Mesenchymal stem cell (in vitro differentiated cells and primary cell): ENCODE measurements around the gene NLGN1.

Experiments used
- DNase-seq: peaks from one replicate; pipeline ENCODE4 v3.0.0-alpha.2; 2013
- H2AFZ ChIP-seq: one replicate; pipeline ENCODE4 v1.6.1; 2013; ENCODE audit warnings: low read depth, mild to moderate bottlenecking, control low read depth, inconsistent platforms, low read length, moderate library complexity
- H2AK5ac ChIP-seq: 2 replicates; pipeline ENCODE4 v1.6.1; 2013; ENCODE audit warnings: low read length, moderate library complexity, mild to moderate bottlenecking, inconsistent platforms; ENCODE audit not compliant: severe bottlenecking
- H2BK120ac ChIP-seq: one replicate; pipeline ENCODE4 v1.6.1; 2013; ENCODE audit warnings: low read depth, mild to moderate bottlenecking, inconsistent platforms, low read length, moderate library complexity
- H2BK12ac ChIP-seq, 2 experiments: one replicate each; pipeline ENCODE4 v1.6.1; 2013; ENCODE audit warnings: inconsistent platforms in 2 of 2, low read length in 2 of 2, mild to moderate bottlenecking in 2 of 2, moderate library complexity in 2 of 2, control low read depth in 1 of 2
- H2BK15ac ChIP-seq: one replicate; pipeline ENCODE4 v1.6.1; 2013; ENCODE audit warnings: mild to moderate bottlenecking, low read depth, inconsistent platforms; ENCODE audit not compliant: poor library complexity, severe bottlenecking
- H2BK5ac ChIP-seq: 2 replicates; pipeline ENCODE4 v1.6.1; 2013; ENCODE audit warnings: low read depth, mild to moderate bottlenecking, low read length, control low read depth, inconsistent platforms; ENCODE audit not compliant: poor library complexity, severe bottlenecking
- H3K14ac ChIP-seq, 2 experiments: one replicate each; pipeline ENCODE4 v1.6.1; 2013; ENCODE audit warnings: inconsistent platforms in 2 of 2, low read length in 2 of 2, control low read depth in 1 of 2, mild to moderate bottlenecking in 1 of 2, moderate library complexity in 1 of 2
- H3K18ac ChIP-seq, 2 experiments: one replicate each; pipeline ENCODE4 v1.6.1; 2013; ENCODE audit warnings: inconsistent platforms in 2 of 2, low read length in 2 of 2, control low read depth in 1 of 2, low read depth in 1 of 2, mild to moderate bottlenecking in 1 of 2
- H3K23ac ChIP-seq, 2 experiments: one replicate each; pipeline ENCODE4 v1.6.1; 2013; ENCODE audit warnings: inconsistent platforms in 2 of 2, low read length in 2 of 2, mild to moderate bottlenecking in 2 of 2, moderate library complexity in 2 of 2, control low read depth in 1 of 2
- H3K27ac ChIP-seq: 2 replicates; pipeline ENCODE4 v1.5.1; 2013; ENCODE audit warnings: mild to moderate bottlenecking, moderate library complexity, low read length, control low read depth, inconsistent platforms; ENCODE audit not compliant: poor library complexity, severe bottlenecking
- H3K27me3 ChIP-seq, 2 experiments: 2 replicates each; pipeline versions ENCODE4 v1.6.1 to v1.7.0; 2013; ENCODE audit warnings: low read length in 2 of 2, mild to moderate bottlenecking in 2 of 2, moderate library complexity in 2 of 2, control low read depth in 1 of 2, inconsistent platforms in 1 of 2; ENCODE audit not compliant: control insufficient read depth in 1 of 2, insufficient read depth in 1 of 2
- H3K36me3 ChIP-seq, 2 experiments: 2 replicates each; pipeline versions ENCODE4 v1.6.1 to v1.7.0; 2013; ENCODE audit warnings: low read length in 2 of 2, control low read depth in 1 of 2, inconsistent platforms in 1 of 2, low read depth in 1 of 2, mild to moderate bottlenecking in 1 of 2; ENCODE audit not compliant: insufficient read depth in 2 of 2, control insufficient read depth in 1 of 2
- H3K4ac ChIP-seq, 2 experiments: one replicate each; pipeline ENCODE4 v1.6.1; 2013; ENCODE audit warnings: inconsistent platforms in 2 of 2, low read length in 2 of 2, mild to moderate bottlenecking in 2 of 2, moderate library complexity in 2 of 2, control low read depth in 1 of 2, low read depth in 1 of 2
- H3K4me1 ChIP-seq: 2 replicates; pipeline ENCODE4 v1.6.1; 2013; ENCODE audit warnings: low read depth, low read length, control low read depth; ENCODE audit not compliant: control insufficient read depth, insufficient read depth
- H3K4me2 ChIP-seq: 2 replicates; pipeline ENCODE4 v1.6.1; 2013; ENCODE audit warnings: low read length, mild to moderate bottlenecking, inconsistent platforms; ENCODE audit not compliant: poor library complexity, severe bottlenecking
- H3K4me3 ChIP-seq, 2 experiments: 2 replicates each; pipeline versions ENCODE4 v1.5.1 to v1.7.0; 2013; ENCODE audit warnings: low read length in 2 of 2, mild to moderate bottlenecking in 2 of 2, control low read depth in 1 of 2, low read depth in 1 of 2; ENCODE audit not compliant: insufficient read depth in 1 of 2
- H3K79me1 ChIP-seq: replicated peaks from 2 replicates; pipeline ENCODE4 v1.6.1; 2013; ENCODE audit warnings: mild to moderate bottlenecking, control low read depth, low read length, inconsistent platforms; ENCODE audit not compliant: poor library complexity, severe bottlenecking
- H3K9ac ChIP-seq: 2 replicates; pipeline ENCODE4 v1.7.0; 2013; ENCODE audit warnings: mild to moderate bottlenecking, low read length, moderate library complexity
- H3K9me3 ChIP-seq: 2 replicates; pipeline ENCODE4 v1.7.0; 2013; ENCODE audit warnings: mild to moderate bottlenecking, low read length; ENCODE audit not compliant: control insufficient read depth
- H4K8ac ChIP-seq: one replicate; pipeline ENCODE4 v1.6.1; 2013; ENCODE audit warnings: inconsistent platforms, mild to moderate bottlenecking, low read length, moderate library complexity
- H4K91ac ChIP-seq: one replicate; pipeline ENCODE4 v1.6.1; 2013; ENCODE audit warnings: mild to moderate bottlenecking, low read length, inconsistent platforms
- WGBS: methylation state at CpG from one replicate; pipeline ENCODE4 v1.1.7; 2013; ENCODE audit warnings: mixed read lengths; 5-methylcytosine and 5-hydroxymethylcytosine counted together

Gene NLGN1

GRCh38 chr3:173711619-173712018 is 314.1 kb downstream of the NLGN1 start:
- no peak overlapping the region for H3K4me2 ChIP-seq
- DNase-seq = no peak
- no peaks in the 10 kb centered on the region for H3K79me1 ChIP-seq
- H3K9ac ChIP-seq = no peak overlapping the region
- H3K9me3 ChIP-seq = no peaks in the 10 kb centered on the region
- H2BK5ac ChIP-seq = no peak overlapping the region
- no peak overlapping the region for H3K4ac ChIP-seq
- no peaks in the 10 kb centered on the region for H3K36me3 ChIP-seq
- H4K91ac ChIP-seq = no peak overlapping the region
- H4K8ac ChIP-seq = no peak overlapping the region
- H3K14ac ChIP-seq = no peak overlapping the region
- no peak overlapping the region for H2AFZ ChIP-seq
- no peak overlapping the region for H2BK120ac ChIP-seq
- H2AK5ac ChIP-seq = no peak overlapping the region
- peaks cover 1% of the 10 kb centered on the region for H3K4me1 ChIP-seq
- WGBS = 94% methylated on average over 4 of the region's 5 CpGs
- H3K27ac ChIP-seq = no peak overlapping the region
- H2BK15ac ChIP-seq = no peak overlapping the region
- H2BK12ac ChIP-seq = no peak overlapping the region
- H3K27me3 ChIP-seq = no peaks in the 10 kb centered on the region
- no peak overlapping the region for H3K4me3 ChIP-seq
- no peak overlapping the region for H3K23ac ChIP-seq
- H3K18ac ChIP-seq = no peak overlapping the region

GRCh38 chr3:173719585-173719984 is 322.0 kb downstream of the NLGN1 start:
- Histone ChIP-seq H3K4ac (no peak overlapping the region), H3K4me3 (no peak overlapping the region), H4K91ac (no peak overlapping the region), H3K36me3 (no peaks in the 10 kb centered on the region), H3K4me2 (no peak overlapping the region), H2AFZ (no peak overlapping the region), H2BK15ac (no peak overlapping the region), H3K79me1 (no peaks in the 10 kb centered on the region), H2BK120ac (no peak overlapping the region), H3K14ac (no peak overlapping the region), H3K27me3 (no peaks in the 10 kb centered on the region), H2AK5ac (no peak overlapping the region), H2BK12ac (no peak overlapping the region), H3K9ac (no peak overlapping the region), H3K23ac (no peak overlapping the region), H2BK5ac (no peak overlapping the region), H3K27ac (no peak overlapping the region), H3K18ac (no peak overlapping the region), H3K9me3 (no peaks in the 10 kb centered on the region), H4K8ac (no peak overlapping the region), H3K4me1 (no peaks in the 10 kb centered on the region)
- DNase-seq = no peak
- 87% methylated on average over 3 of the region's 3 CpGs for WGBS

GRCh38 chr3:173725507-173725906 is 328.0 kb downstream of the NLGN1 start:
- no peak overlapping the region for H3K27ac ChIP-seq

GRCh38 chr3:173730391-173730790 is 332.8 kb downstream of the NLGN1 start:
- WGBS = 100% methylated on average over 1 of the region's 2 CpGs
- no peak overlapping the region for H4K8ac ChIP-seq
- peak; percentile 33 for DNase-seq

More at GRCh38 chr3:173725507-173725906, 328.0 kb downstream of the NLGN1 start:
- Histone ChIP-seq H3K9me3 (no peaks in the 10 kb centered on the region), H2BK120ac (no peak overlapping the region), H3K4me1 (no peaks in the 10 kb centered on the region), H4K8ac (no peak overlapping the region), H2AFZ (no peak overlapping the region), H2BK15ac (no peak overlapping the region), H3K9ac (no peak overlapping the region), H3K23ac (no peak overlapping the region), H3K27me3 (no peaks in the 10 kb centered on the region), H3K18ac (no peak overlapping the region), H2BK5ac (no peak overlapping the region), H3K4me3 (no peak overlapping the region), H2AK5ac (no peak overlapping the region), H3K14ac (no peak overlapping the region), H2BK12ac (no peak overlapping the region), H3K4me2 (no peak overlapping the region), H3K36me3 (no peaks in the 10 kb centered on the region), H3K79me1 (no peaks in the 10 kb centered on the region), H4K91ac (no peak overlapping the region), H3K4ac (no peak overlapping the region)
- peak; percentile 34 for DNase-seq
- WGBS = 78% methylated on average over 2 of the region's 3 CpGs

More at GRCh38 chr3:173730391-173730790, 332.8 kb downstream of the NLGN1 start:
- no peak overlapping the region for H3K9ac ChIP-seq
- no peak overlapping the region for H2AK5ac ChIP-seq
- no peak overlapping the region for H3K23ac ChIP-seq
- H3K14ac ChIP-seq = no peak overlapping the region
- no peak overlapping the region for H4K91ac ChIP-seq
- no peaks in the 10 kb centered on the region for H3K27me3 ChIP-seq
- H3K4ac ChIP-seq = no peak overlapping the region
- H3K4me1 ChIP-seq = no peaks in the 10 kb centered on the region
- H2BK12ac ChIP-seq = no peak overlapping the region
- no peak overlapping the region for H3K18ac ChIP-seq
- no peak overlapping the region for H3K4me2 ChIP-seq
- no peak overlapping the region for H2BK5ac ChIP-seq
- H2BK120ac ChIP-seq = no peak overlapping the region
- H3K9me3 ChIP-seq = no peaks in the 10 kb centered on the region
- H3K79me1 ChIP-seq = no peaks in the 10 kb centered on the region
- H3K4me3 ChIP-seq = no peak overlapping the region
- no peaks in the 10 kb centered on the region for H3K36me3 ChIP-seq
- H3K27ac ChIP-seq = no peak overlapping the region
- H2AFZ ChIP-seq = no peak overlapping the region
- no peak overlapping the region for H2BK15ac ChIP-seq
